Cardiac fibroblast (primary cell): ENCODE data around the gene GXYLT1.
A peak's percentile ranks its signal among the peaks of the same experiment; 100 is the strongest.
"Not testable (repeated sequence)": the region's sequence is repeated elsewhere in the genome, so short reads cannot be mapped to it uniquely, and the experiment has no call there.

Experiments used
- DNase-seq, 2 donors: peaks; one replicate each; pipeline versions ENCODE4 v3.0.0 to v3.0.0-alpha.2; 2010; ENCODE audit warnings: low read depth in 2 of 2
- H3K4me3 ChIP-seq, 2 donors: replicated peaks in 1 of 2; 1 replicate in 1 of 2; 2 replicates in 1 of 2; pipeline ENCODE4 v1.5.1; 2011; ENCODE audit warnings: low read depth in 2 of 2, low read length in 2 of 2, mild to moderate bottlenecking in 2 of 2, moderate library complexity in 1 of 2
- CTCF ChIP-seq: IDR thresholded peaks from one replicate; pipeline ENCODE4 v1.5.1; 2011; ENCODE audit warnings: low read depth, mild to moderate bottlenecking, low read length, inconsistent platforms

The GXYLT1 gene

GRCh38 chr12:42059127-42059526 is 85.5 kb downstream of the GXYLT1 start:
- no peak overlapping the region for H3K4me3 ChIP-seq
- TF ChIP-seq CTCF = no peak
- no peak for DNase-seq

- DNase-seq = no peak
- TF ChIP-seq CTCF = no peak
- no peak overlapping the region for H3K4me3 ChIP-seq
Measured at GRCh38 chr12:42056130-42056529, 88.5 kb downstream of the GXYLT1 start.

GRCh38 chr12:42053456-42053855 is 91.2 kb downstream of the GXYLT1 start:
- no peak for TF ChIP-seq CTCF
- no peak overlapping the region for H3K4me3 ChIP-seq
- no peak for DNase-seq

GRCh38 chr12:42048980-42049379 is 95.7 kb downstream of the GXYLT1 start:
- DNase-seq = not testable (repeated sequence)

GRCh38 chr12:42039577-42039976 is 105.1 kb downstream of the GXYLT1 start:
- no peak overlapping the region for H3K4me3 ChIP-seq
- DNase-seq = no peak
- no peak for TF ChIP-seq CTCF

More at GRCh38 chr12:42048980-42049379, 95.7 kb downstream of the GXYLT1 start:
- not testable (repeated sequence) for H3K4me3 ChIP-seq

GRCh38 chr12:42039176-42039575 is 105.5 kb downstream of the GXYLT1 start:
- no peak for TF ChIP-seq CTCF

GRCh38 chr12:42031847-42032564 is 112.7 kb downstream of the GXYLT1 start:
- TF ChIP-seq CTCF = no peak

More at GRCh38 chr12:42039176-42039575, 105.5 kb downstream of the GXYLT1 start:
- no peak overlapping the region for H3K4me3 ChIP-seq
- peak; percentile 57 to 79 for DNase-seq

More at GRCh38 chr12:42031847-42032564, 112.7 kb downstream of the GXYLT1 start:
- no peak for DNase-seq
- H3K4me3 ChIP-seq = no peak overlapping the region
